Measurements from ENCODE around the gene SETD1B.

SETD1B gene

DNA sequence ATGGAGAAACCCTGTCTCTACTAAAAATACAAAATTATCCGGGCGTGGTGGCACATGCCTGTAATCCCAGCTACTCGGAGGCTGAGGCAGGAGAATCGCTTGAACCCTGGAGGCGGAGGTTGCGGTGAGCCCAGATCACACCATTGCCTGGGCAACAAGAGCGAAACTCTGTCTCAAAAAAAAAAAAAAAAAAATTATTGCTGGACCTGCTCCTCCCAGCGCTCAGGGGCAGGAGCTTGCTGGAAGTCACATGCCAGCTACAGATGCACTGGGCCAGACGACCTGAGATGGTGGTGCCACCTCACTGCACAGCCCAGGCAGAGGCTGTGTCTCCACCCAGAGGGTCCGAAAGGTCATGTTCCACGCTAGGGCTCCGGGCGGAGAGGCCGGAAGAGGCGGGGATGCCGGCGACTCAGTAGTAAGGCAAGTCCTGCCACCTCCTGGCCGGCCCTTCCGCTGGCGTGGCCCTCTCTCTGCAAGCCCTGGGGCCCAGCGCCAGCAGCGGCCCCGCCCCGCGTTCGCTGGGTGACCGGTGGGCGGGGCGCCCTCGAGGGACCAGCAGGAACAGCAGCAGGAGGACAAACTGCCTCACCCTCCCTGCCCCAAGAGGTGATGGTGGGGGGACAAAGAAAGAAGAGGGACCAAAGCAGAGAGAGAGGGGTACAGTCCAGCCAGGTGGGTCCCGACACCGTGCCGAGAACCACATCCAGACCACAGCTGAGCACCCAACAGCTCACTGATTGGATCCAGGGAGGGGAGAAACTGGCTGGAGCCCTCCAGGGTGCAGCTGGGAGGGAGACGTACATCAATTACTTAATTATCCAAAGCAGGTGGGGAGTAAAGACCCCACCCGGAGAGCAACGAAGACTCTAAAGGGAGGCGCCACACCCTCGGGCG lies 6.7 kb upstream of the SETD1B start:
- no peak for DNase-seq

DNA sequence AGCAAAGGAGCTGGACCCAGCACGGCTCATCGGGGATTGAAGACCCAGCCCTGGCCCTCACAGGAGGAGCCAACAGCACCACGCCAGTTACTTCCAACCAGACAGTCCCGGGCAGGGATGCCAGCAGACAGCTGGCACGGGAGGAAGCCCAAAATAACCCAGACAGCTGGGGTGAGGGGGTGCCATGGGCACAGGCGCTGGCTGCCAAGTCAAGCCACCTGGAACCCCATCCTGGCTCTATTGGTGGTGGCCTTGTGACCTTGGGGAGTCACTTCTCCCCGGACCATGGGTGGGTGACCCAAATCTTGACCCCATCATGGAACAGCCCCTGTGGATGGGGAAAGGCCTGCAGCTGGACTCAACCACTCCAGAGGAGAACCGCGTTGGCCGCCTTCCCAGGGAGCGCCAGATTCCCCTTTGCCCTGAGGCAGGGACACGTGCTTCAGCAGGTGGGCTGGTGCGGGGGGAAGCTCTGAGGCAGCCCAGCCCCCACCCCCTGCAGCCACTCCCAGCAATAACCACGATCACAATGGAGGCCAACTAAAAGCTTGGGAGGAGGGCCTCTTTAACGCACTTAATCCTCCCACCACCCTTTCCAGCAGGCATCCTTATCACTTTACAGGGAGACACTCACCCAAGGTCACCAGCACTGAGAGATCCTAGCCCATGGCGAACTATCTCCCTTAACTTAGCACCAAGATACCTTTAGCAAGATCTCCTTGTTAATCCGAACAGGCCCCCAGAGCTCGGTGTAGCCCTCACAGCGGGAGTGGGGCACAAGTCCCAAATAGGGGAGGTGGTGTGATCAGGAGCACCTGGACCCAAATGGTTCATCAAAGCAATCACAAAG lies 5.6 kb upstream of the SETD1B start:
- DNase-seq = no peak

DNA sequence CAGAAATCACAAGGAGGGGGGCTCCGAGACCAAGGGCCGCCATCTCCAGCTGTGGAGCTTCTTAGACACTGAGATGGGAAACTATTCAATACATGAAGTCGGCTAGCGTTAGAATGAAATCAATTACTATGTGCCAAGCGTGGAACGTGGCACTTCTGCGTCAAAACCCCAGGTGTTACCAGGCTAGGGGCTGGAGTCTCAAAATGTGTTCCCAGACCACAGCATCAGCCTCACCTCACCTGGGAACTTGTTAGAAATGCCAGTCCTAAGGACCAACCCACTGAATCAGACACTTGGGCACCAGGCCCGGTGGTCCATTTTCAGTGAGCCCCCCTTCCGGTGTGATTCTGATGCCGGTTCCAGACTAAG lies 5.0 kb upstream of the SETD1B start:
- DNase-seq = no peak

DNA sequence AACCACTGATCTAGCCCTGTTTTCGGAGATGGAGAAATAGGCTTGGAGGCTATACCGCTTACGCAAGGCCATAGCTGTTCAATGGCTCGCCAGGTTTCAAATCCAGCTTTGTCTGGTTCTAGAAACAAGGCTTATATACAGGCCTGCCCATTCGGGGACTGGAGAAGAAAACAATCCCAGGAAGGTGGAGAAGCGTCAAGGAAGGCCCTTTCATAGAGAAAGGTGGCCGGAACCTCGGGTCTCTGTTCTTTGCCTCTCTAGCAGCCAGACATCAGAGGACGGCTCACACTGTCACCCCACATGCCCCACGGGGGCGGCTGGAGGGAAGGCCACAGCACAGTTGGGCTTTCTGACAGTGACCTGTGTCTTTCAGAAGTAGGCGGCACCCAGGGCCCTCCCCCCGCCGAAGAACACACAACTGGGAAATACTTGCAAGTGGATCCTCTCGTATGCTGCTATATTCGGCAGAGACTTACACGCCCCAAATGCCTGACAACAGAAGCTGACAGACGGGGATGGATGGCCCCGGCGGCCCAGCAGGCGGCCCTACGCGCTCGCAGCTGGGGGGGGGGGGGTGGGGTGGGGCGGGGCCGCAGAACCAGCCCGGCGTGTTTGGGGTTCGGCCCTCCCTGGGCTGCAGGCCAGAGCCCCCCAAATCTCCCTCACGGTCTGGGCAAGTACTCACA lies 4.5 kb upstream of the SETD1B start:
- DNase-seq = peak; percentile 75

DNA sequence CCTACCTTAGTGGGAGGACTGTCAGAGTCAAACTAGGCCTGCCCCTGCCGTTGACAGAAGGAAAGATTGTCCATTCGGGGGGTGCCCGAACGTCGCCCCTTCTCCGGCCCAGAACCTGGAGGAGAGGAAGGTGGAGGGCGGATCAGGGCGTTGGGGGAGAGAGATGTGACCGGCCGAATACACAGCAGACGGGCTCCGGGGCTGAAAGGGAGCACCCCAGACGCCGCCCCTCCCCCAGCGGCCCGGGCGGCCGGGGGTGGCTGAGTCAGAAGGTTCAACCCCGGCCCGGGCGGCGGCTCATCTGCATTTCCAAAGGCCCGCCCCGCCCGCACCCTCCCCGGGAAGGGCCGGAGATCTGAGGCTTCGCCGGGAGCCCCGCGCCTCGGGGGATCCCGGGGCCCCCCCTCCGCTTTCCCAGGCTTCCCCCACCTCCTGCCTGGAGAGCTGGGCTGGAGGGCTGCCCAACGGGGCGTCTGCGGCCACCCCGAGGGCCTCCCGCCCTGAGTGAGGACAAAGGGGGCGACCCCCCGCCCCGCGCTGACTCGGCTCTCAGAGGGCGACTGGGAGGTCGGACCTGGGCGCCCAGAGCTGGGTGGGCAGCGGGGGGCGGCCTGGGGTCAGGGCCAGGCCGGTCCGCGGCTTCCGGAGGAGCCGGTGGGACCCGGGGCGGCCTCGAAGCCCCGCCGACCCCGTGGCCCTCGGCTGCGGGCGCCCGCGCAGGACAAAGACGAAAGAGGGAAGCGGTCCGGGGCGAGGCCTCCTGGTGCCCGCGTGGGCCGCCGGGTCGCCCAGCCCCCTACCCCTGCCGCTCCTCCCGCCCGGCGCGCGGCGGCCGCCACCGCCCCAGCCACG lies 3.7 kb upstream of the SETD1B start:
- DNase-seq = peak; percentile 67

DNA sequence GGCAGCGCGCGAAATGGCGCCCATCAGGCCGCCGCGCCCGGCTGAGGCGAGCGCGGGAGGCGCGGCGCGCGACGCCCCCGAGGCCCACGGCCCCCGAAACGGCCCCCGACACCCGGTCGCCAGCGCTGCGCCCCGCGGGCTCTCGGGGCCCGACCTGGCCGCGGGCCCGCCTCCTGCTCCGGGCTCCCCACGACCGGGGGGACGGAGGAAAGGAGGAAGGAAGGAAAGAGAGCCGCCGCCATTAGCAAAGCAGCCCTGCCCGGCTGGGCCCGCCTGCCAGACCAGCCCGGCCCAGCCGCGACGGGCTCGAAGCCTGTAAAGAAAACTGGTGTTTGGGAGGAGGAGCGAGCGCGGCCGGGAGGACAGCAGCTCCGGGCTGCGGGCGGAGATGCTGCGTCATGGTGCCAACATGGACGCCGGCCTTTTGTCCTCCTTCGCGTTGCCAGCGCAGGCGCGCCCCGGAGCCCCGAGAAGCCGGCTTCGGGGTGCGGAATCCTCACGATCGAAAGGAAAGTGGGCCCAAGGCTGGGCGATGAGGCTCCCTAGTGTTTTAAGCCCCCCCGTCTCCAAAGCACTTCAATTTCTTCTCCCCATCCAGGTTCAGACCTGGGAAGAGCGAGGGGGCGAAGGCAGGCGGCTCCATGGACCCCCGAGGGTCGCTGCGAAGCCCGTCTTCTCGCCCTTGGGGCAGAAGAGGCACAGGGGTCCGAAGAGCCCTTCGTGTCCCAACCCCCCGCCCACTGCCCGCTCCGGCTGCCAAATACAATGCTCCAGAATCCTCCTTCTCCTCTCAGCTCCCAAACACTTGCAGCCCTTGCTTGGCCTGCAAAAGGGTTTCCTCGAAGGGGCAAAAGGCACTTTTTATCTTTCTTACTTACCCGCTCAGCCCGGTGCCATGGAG lies 2.9 kb upstream of the SETD1B start:
- peak; percentile 14 for DNase-seq

DNA sequence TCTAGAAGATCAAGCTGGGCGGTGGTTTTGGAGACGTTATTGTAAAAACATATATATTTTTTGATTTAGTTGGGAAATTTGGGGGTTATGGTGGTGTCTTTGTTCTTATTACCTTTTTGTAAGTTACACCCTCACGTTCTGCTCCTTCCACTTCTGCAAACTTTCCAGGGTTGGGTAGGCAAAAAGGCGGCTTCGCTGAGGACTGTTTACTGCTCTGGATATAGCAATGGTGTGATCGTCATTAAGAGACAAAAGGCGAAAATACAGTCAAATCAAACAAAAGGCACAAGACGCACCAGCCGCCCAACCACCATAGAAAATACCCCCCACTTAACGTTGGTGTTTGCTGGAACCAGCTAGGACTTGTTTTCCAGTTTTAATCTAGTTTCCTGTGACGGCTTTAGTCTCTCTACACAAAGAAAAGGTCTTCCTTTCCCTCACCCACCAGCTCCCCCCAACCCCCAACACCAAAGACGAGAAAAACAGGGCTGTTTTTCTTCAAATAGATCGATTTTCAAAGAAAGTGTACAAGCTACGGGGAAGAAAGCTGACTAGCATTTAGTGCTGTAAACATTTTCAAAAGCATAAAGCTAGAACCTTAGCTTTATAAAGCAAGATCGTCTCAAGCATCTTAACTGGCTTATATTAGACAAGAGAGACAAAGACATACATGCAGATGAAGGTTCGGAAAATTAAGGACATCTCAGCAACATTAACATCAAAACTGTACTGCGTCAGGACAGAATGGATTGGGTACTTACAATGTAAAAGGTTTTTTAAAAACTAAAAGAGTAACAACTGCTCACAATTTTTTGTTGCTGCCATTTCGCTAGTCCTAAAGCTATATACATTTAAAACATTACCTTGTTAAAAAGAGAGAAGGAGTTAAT lies 2.0 kb upstream of the SETD1B start:
- DNase-seq = peak; percentile 29

DNA sequence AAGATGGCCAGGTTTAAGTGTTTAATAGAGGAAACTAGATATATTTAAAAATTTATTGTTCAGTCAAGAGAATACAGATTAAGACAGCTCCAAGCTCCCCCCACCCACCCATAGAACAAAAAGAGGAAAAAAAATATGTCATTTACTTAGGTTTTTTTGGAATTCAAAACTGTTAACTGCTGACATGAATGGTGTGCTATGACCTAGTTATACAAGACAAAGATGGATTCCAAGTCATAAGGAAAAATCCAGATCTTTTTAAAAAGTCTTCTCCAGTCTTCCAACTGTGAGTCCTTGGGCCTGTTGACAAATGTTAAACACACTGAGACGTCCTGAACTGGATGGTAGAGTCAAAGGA lies 1.3 kb upstream of the SETD1B start:
- no peak for DNase-seq

DNA sequence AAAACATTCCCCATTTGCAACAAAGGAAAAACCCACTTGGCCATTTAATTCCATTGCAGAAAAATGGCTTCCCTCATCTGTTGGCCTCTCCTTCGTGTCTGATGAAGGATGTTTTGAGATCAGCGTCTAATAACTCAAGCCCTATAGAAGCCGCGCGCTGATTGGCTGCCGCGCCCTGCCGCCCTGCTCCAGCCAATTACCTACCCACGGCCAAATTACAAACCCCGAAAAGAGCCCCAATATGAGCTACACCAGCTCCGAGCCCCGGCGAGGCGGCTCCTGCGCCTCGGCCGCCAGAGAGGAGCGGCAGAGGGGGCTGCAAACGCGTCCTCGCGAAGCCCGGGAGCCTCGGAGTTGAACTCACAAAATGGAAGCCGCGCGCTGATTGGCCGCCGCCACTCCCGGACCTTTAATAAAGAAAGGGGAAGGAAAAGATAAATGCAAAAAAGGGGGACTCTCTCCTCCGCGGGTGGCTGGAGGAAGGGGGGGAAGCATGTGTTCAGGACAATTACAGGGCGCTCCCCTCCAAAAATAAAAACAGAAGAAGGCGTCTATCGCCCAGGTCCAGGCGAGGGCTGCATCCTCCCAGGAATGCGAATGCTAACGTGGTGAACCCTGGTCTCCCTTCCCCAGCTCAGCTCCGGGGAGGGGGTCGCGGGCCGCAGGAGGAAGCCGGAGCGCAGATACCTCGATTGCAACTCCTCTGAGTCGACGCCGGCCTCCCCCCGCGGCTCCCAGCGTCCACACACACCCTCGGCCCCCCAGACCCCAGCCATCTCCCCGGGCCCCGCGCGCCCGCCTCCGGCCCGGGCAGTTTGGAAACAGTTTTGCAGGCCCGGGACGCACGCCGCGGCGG lies 738 bp upstream of the SETD1B start:
- DNase-seq = peak; percentile 97

DNA sequence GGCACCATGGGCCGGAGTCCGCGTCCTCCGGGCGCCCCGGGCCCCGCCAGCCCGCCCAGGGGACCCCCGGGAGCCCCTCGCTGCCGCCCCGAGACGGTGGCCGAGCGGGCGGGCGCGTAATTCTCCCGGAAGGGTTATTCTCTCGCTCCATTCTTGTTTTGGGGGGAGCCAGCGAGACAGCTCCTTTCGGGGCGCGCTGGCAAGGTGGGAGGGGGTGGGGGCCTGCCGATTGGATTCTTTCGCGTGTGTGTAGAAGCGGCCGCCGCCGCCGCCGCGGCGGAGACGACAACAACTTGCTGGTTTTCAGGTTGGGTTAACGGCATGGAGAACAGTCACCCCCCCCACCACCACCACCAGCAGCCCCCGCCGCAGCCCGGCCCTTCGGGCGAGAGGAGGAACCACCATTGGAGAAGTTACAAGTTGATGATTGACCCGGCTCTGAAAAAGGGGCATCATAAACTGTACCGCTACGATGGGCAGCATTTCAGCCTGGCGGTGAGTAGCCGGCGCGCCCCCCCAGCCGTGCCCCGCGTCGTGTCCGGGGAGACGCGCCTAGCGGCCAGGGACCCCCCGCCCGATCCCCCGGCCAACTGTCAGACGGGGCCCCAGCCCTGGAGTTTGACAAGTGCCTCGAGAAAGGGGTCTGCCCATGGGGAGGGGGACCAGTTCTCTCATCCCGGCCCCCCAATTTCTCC lies 755 bp downstream of the SETD1B start:
- peak; percentile 39 for DNase-seq

DNA sequence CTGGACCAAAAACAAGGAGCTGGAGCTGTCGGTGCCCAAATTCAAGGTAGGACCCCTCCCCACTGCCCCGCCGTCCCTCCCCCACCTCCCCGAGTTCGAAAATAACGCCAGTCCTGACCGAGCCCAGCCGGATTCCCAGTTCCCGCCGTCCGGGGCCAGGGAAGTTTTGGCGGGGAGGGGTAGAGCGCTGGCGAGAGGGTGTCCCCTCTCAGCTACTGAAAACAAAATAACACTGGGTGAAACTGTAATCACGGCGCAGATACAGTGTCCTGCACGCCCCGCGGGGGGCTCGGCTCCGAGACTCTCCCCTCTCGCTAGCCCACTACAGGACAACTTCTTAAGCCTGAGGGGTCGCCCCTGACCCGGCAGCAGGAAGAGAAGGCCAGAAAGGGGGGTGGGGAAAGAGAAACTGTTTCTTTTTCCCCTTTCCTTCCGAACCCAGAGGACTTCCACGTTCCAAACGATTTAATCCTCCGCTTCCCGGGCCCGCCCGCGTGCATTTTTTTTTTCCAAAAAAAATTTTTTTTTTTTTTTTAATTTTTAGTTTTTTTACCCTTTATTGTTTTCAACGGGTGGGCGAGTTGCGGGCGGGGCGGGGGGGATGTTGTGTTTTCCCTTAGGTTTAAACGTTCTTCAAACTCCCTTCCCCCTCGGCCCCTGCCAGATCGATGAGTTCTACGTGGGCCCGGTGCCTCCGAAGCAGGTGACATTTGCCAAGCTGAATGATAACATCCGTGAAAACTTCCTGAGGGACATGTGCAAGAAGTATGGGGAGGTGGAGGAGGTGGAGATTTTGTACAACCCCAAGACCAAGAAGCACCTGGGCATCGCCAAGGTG lies 1.6 kb downstream of the SETD1B start:
- DNase-seq = no peak

DNA sequence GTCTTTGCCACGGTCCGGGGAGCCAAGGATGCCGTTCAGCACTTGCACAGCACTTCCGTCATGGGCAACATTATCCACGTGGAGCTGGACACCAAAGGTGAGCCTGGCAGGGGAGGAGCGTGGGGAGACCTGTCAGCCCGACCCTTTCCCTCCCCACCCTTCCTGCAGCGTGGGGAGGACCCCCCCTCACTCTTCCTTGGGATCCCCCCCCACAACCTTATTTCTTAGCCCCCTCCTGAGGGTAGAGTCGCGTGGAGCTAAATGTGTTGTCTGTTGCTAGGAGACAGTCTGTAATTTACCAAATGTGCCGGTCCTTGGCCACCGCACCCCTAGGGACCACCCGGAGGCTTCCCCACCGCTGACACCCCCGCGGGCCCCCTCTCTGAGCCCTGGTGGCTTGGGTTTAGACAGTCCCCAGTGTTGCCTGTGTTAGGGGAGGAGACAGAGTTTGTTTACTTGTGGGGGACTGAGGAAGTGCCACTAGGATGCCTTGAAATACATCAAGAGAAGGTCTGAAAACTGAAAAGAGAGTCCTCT lies 2.3 kb downstream of the SETD1B start:
- DNase-seq = no peak

DNA sequence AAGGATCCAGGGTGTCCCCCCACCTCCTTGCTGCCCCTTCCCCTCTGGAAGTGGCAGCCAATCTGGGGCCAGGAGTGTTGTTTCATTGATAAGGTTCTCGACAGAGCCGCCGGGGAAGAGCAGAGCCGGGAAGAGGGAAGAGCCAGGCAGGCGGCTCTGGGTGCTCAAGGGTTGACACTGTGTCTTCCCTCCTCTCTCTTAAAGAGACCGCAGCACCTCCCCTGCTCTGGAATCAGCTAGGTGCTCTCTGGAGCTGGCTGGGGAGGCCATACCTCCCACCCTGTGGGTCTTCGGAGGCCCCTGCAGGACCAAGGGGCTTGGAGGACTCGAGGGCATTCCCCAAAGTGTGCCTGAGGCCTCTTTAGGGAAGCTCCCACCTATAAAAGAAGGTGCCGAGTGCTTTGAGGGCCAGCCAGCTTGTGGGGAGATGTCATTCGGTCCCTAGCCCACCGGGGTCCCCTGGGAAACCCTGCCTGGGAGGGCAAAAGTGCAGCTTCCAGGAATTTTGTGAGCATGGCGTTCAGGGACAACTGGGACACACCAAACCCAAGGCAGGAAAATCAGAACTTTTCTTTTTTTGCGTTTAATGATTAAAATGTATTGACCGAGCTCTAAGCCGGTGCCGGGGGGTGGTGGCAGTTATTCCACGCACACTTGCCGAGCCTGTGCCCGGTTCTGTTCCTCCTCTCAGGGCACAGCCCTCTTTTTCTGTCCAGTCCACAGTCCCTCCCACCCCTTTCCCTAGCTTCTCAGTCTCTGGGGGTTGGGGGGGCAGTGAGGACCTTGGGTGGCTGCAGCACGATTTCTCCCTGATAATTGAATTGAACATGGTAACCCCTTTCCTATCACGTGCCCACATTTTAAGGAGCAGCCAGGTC lies 3.0 kb downstream of the SETD1B start:
- DNase-seq = no peak

DNA sequence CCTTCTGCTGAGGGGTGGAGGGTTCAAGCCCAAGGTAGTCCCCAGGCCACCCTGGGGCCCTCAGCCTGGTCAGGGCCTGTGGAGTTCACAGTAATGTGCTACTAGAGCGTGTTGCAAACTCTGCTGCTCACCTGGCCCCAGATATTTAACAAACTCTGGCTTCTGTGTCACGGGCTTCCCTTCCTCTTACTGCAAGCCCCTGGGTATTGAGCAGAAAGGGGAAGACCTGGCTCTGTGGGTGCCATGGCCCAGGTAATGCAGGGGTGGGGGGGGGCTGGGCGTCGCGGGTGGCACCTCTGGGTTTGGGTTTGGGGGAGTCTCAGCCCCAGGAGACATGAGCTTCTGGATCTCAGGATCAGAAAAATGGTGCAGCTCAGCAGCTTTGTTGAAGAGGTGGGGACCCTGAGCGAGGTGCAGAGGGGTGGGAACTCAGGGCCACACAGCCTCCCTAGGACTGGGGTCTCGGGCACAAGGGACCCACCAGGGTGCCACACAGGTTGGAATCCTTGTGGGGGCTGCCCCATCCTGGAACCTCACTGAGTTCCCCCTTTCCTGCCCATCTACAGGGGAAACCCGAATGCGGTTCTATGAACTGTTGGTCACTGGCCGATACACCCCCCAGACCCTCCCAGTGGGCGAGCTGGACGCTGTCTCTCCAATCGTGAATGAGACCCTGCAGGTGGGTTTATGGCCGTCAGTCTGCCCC lies 4.0 kb downstream of the SETD1B start:
- DNase-seq = no peak

DNA sequence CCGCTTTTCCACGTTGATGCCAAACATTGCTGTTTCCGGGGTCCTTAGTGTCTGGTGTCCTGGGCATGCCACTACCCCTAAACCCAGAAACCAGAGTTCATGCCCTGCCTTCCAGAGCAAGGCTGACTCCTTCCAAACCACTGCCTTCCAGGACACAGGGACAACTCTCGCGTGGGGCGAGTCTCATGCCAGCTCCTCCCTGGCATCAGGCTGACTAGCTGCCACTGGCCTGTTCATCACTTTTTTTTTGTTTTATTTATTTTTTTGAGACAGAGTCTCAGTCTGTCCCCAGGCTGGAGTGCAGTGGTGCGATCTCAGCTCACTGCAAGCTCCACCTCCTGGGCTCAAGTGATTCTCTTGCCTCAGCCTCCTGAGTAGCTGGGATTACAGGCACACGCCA lies 4.8 kb downstream of the SETD1B start:
- no peak for DNase-seq

DNA sequence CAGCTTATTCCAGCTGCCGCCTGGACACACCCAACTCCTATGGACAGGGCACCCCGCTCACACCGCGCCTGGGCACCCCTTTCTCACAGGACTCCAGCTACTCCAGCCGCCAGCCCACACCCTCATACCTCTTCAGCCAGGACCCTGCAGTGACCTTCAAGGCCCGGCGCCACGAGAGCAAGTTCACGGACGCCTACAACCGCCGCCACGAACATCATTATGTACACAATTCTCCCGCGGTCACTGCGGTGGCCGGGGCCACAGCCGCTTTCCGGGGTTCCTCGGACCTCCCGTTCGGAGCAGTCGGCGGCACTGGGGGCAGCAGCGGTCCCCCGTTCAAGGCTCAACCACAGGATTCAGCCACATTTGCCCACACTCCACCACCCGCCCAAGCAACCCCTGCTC lies 5.9 kb downstream of the SETD1B start:
- DNase-seq = no peak
